Measurements from ENCODE around the gene HAUS2. TPM values are rescaled to one million over a fixed set of nuclear protein-coding genes. Genes with fewer than 3 reads are reported as not detected.
A peak's percentile ranks its signal among the peaks of the same experiment; 100 is the strongest.

The HAUS2 gene
- total and polyA plus RNA-seq, 2 of the 4 experiments (the other 2 are of a cell fraction), result 18.4 to 22.4 TPM

- TF ChIP-seq SMC3 (IDR thresholded peaks at IDR 0.05; ENCODE audit: low read depth, low read length) (no peak), MAFK (IDR thresholded peaks at IDR 0.05; ENCODE audit: low read depth, low read length) (no peak), NFE2L2 (IDR thresholded peaks at IDR 0.05; ENCODE audit: low read depth, low read length) (no peak), RAD21 (IDR thresholded peaks at IDR 0.05; ENCODE audit: low read length) (no peak), FOS (IDR thresholded peaks at IDR 0.05; ENCODE audit: low read depth, low read length) (no peak), BHLHE40 (IDR thresholded peaks at IDR 0.05; ENCODE audit: low read depth, low read length) (no peak), USF2 (IDR thresholded peaks at IDR 0.05; ENCODE audit: low read depth, low read length) (no peak), ELK1 (IDR thresholded peaks at IDR 0.05; ENCODE audit: borderline replicate concordance, low read depth, low read length) (no peak), CHD1 (IDR thresholded peaks at IDR 0.05; ENCODE audit: low read depth, low read length) (no peak), POLR2A (IDR thresholded peaks at IDR 0.05; ENCODE audit: low read depth, low read length) (no peak), CEBPB (IDR thresholded peaks at IDR 0.05; ENCODE audit: low read depth, low read length) (no peak), MXI1 (IDR thresholded peaks at IDR 0.05; ENCODE audit: borderline replicate concordance, low read depth, low read length) (no peak), RFX5 (IDR thresholded peaks at IDR 0.05; ENCODE audit: low read depth, low read length) (no peak), RCOR1 (IDR thresholded peaks at IDR 0.05; ENCODE audit: insufficient replicate concordance, low read length) (no peak), CTCF (conservative IDR thresholded peaks at IDR 0.05; ENCODE audit: low read depth, low read length) (no peak), MAZ (IDR thresholded peaks at IDR 0.05; ENCODE audit: borderline replicate concordance, low read depth, low read length) (no peak)
- H3K27me3 ChIP-seq (ENCODE audit: control insufficient read depth, insufficient read depth, low read length), result no peaks in the 10 kb centered on the region
- H3K9me3 ChIP-seq (ENCODE audit: control insufficient read depth, insufficient read depth, low read length), result no peaks in the 10 kb centered on the region
- H3K4me2 ChIP-seq (ENCODE audit: low read depth, low read length), result peak overlapping the region; percentile 61
- H3K4me3 ChIP-seq (ENCODE audit: insufficient read depth, low read depth, low read length), result no peak overlapping the region
- H3K23ac ChIP-seq (ENCODE audit: low read depth, low read length), result no peak overlapping the region; the same call in 1 of the 2 replicates
- H2BK15ac ChIP-seq (ENCODE audit: low read depth, low read length), result no peak overlapping the region
- dilution Hi-C loops (cut with HindIII; ENCODE audit: low sequenced_read_pairs, unreplicated experiment) (no loop called here), in situ Hi-C loops (cut with MboI; ENCODE audit: low sequenced_read_pairs) (no loop called here), intact Hi-C loops (cut with micrococcal nuclease) (loop anchor here (5.0 kb wide), 1 partner anchor 75 kb away; no protein-coding TSS in a partner anchor)
- BruUV-seq (replicated peaks), result no TSS peak
- DNase-seq, result peak; percentile 79
- H4K5ac ChIP-seq (ENCODE audit: low read depth, low read length), result no peak overlapping the region
- H2AFZ ChIP-seq (replicated peaks; ENCODE audit: low read length, poor library complexity), result no peak overlapping the region
- no peak overlapping the region for H4K91ac ChIP-seq (ENCODE audit: insufficient read depth, low read depth, low read length)
- 0 out of 2 replicates have a peak, but pooled peaks cover 4% of the 10 kb centered on the region for H3K9me1 ChIP-seq (ENCODE audit: insufficient read depth, low read length)
- no peak overlapping the region for H3K18ac ChIP-seq (ENCODE audit: low read depth, low read length)
- H3K9ac ChIP-seq (ENCODE audit: low read depth, low read length), result no peak overlapping the region
- H3K79me1 ChIP-seq (ENCODE audit: low read depth in 1 of 2, low read length in 2 of 2), result peaks cover 27 to 45% of the 10 kb centered on the region in 2 experiments
- CTCF ChIA-PET, result interaction anchor here (0.9 kb wide), 1 partner anchor 14 kb away, joined by 3 read pairs; no protein-coding TSS in a partner anchor
- no peak overlapping the region for H3K27ac ChIP-seq (ENCODE audit: insufficient read depth, low read length)
- H2AK5ac ChIP-seq (ENCODE audit: low read depth, low read length), result no peak overlapping the region
- H3K36me3 ChIP-seq (ENCODE audit: control insufficient read depth, insufficient read depth, low read length), result no peaks in the 10 kb centered on the region
- POLR2A ChIA-PET (ENCODE audit: unreplicated experiment), result no interaction called here
- no peak overlapping the region for H2AK9ac ChIP-seq (replicated peaks; ENCODE audit: low read depth, low read length, poor library complexity)
- no peak overlapping the region for H2BK120ac ChIP-seq (ENCODE audit: low read depth, low read length)
- no peak overlapping the region for H4K8ac ChIP-seq (ENCODE audit: low read depth in 2 of 2, low read length in 2 of 2)
- no peak overlapping the region for H3K56ac ChIP-seq (ENCODE audit: extremely low read depth, insufficient read depth, low read length)
- no peak overlapping the region for H3K4ac ChIP-seq (ENCODE audit: low read depth, low read length)
- H3K4me1 ChIP-seq (ENCODE audit: control insufficient read depth, insufficient read depth, low read length), result peaks cover 6% of the 10 kb centered on the region
- ATAC-seq (ENCODE audit: low read depth), result no peak
- no peak overlapping the region for H3K14ac ChIP-seq (replicated peaks; ENCODE audit: low read depth, low read length)
- H2BK20ac ChIP-seq (ENCODE audit: low read depth, low read length), result no peak overlapping the region
- H4K20me1 ChIP-seq (ENCODE audit: insufficient read depth, low read length), result no peaks in the 10 kb centered on the region
- no CpG with 5 or more reads among the region's 1 CpG for WGBS, 2 experiments (ENCODE audit: extremely low coverage in 2 of 2, insufficient read length in 1 of 2)
- H2BK5ac ChIP-seq (ENCODE audit: low read depth, low read length, poor library complexity, severe bottlenecking), result no peak overlapping the region
These were observed 28.9 kb downstream of the HAUS2 start for GRCh38 chr15:42577514-42578031.

Data from IMR-90 (cell line).